DMS53 (cell line): ENCODE results near the gene FOXL3.
"Not testable (repeated sequence)": the region's sequence is repeated elsewhere in the genome, so short reads cannot be mapped to it uniquely, and the experiment has no call there.

Experiments used
- DNase-seq: peaks from one replicate; lab custom pipeline; 2025; lab: John Stamatoyannopoulos, UW

FOXL3 gene

GRCh38 chr7:289756-290553 lies at the start of gene FOXL3:
Gene FOXL3, plus strand, starts transcription at chr7:290170. Its CDS starts 0 bp downstream, at chr7:290170.
- DNase-seq, result no peak

DNA sequence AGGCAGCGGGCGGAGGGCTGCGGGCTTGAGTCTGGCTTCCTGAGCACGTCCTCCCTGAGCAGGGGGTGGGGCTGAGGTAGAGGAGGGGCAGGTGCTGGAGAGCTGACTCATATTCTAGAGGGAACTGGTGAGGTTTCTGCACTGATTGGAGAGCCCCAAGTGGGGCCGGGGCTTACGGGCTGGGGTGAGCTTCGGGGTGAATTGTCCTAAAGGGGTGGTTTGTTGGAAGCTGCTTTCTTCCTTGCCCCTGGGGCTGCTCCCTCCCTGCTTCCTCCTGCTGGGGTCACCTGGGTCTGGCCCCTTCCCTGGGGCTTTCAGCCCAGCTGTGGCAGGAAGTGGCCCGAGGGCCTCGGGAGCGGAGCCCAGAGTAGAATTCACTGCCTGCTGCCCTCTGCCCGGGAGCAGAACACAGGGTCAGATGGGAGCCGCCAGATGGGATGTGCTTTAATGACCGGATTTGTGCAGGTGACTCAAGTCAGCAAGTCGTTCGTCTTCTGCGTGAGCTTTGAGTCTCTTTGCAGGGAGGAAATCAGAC lies 49.0 kb upstream of the FOXL3 start:
- no peak for DNase-seq

DNA sequence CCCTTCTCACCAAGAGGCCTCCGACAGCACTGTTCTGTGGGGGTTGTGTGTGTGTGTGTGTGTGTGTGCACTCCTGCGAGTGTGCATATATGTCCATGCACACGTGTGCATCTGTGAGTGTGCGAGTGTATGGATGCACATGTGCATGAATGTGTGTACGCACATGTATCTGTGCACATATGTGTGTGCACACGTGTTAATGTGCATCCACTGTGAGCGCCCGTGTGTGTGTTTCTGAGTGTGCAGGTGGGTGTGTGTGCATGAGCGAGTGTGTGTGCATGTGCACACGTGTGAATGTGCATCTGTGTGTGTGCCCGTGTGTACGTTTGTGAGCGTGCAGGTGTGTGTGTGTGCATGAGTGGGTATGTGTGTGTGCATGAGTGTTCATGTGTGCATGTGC lies 48.5 kb upstream of the FOXL3 start:
- DNase-seq, result no peak

GRCh38 chr7:242826-243579 lies 47.0 kb upstream of the FOXL3 start:
- DNase-seq, result not testable (repeated sequence)

DNA sequence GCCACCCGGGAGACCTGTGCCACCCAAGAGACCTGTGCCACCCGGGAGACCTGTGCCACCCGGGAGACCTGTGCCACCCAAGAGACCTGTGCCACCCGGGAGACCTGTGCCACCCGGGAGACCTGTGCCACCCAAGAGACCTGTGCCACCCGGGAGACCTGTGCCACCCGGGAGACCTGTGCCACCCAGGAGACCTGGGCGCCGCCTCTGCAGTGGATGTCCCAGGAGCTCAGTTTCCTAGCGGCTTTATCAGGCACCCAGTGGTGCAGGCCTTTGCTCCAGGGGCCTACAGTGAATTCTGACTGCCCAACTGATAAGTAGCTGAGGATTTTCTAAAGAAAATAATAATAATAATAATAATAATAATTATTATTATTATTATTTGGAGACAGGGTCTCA lies 46.4 kb upstream of the FOXL3 start:
- DNase-seq, result not testable (repeated sequence)

DNA sequence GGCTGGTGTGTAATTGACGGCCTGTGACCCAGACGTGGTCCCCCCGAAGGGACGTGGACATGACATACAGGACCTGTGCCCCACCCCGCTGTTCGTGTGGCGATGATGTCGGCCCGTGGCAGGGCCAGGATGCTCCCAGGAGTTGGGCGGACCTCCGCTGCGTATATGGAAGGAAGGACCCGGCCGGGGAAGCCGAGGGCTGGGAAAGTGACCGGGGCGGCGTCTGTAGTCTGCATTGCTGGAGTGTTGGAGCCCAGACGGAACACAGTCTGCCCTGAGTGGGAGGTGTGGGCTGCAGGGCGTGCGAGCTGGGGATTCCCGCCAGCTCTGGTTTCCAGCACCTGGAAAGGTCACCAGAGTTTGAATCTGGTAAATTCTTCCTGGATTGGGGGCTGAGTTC lies 45.0 kb upstream of the FOXL3 start:
- no peak for DNase-seq

GRCh38 chr7:245574-246295 lies 44.2 kb upstream of the FOXL3 start:
- no peak for DNase-seq

GRCh38 chr7:246451-246850 lies 43.5 kb upstream of the FOXL3 start:
- DNase-seq, result no peak

DNA sequence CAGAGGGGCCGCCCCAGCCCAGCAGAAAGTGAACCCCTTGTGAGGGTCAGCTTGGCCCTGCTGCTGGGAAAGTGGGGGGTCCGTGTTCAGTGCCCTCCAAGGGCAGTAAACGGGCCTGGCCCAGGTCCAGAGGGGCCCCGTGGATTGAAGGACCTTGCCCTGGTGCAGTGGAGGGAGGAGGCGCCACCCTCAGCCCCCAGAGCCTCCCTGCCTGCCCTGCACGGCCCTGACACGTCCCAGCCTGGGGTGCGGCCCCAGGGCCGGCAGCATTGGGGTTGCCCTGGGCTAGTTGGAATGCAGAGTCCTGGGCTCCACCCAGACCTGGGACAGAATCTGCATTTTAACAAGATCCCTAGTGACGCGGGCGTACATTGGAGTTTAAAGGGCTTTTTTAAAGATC lies 42.8 kb upstream of the FOXL3 start:
- DNase-seq, result no peak

- DNase-seq, result no peak
Measured at GRCh38 chr7:247636-248035, 42.3 kb upstream of the FOXL3 start.

- no peak for DNase-seq
Measured at GRCh38 chr7:248732-249435, 41.1 kb upstream of the FOXL3 start.

- DNase-seq, result no peak
Measured at GRCh38 chr7:249989-250388, 40.0 kb upstream of the FOXL3 start.

DNA sequence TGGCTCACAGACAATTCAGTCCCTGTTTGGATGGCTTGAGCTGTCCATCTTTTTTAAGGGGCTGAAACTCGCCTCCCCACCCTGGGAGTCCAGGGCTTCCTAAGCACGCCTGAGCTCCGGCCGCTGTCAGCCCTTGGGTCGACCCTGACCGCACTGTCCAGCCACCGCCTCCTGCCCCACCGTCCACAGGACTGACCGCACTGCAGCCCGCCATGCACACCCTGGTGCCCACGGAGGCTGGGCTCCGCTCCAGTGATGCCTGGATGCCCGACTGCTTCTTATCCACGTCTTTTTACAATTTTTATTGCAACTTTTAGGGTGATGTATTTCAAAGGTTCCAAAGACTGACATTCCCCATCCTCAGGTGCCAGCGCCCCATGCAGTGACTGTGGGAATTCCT lies 39.4 kb upstream of the FOXL3 start:
- DNase-seq, result no peak

DNA sequence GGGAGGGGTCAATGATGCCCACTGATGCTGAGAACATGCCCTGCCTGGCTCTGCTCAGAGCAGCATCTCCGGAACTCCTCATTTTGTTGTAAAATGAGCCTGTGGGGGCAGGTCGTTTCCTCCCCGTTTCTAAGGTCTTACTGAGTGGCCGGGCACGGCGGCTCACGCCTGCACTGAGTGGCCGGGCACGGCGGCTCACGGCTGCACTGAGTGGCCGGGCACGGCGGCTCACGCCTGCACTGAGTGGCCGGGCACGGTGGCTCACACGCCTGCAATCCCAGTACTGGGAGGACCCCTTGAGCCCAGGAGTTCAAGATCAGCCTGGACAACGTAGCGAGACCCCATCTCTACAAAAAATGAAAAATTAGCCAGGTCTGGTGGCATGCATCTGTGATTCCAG lies 39.0 kb upstream of the FOXL3 start:
- no peak for DNase-seq

GRCh38 chr7:251446-252175 lies 38.4 kb upstream of the FOXL3 start:
- DNase-seq, result no peak

DNA sequence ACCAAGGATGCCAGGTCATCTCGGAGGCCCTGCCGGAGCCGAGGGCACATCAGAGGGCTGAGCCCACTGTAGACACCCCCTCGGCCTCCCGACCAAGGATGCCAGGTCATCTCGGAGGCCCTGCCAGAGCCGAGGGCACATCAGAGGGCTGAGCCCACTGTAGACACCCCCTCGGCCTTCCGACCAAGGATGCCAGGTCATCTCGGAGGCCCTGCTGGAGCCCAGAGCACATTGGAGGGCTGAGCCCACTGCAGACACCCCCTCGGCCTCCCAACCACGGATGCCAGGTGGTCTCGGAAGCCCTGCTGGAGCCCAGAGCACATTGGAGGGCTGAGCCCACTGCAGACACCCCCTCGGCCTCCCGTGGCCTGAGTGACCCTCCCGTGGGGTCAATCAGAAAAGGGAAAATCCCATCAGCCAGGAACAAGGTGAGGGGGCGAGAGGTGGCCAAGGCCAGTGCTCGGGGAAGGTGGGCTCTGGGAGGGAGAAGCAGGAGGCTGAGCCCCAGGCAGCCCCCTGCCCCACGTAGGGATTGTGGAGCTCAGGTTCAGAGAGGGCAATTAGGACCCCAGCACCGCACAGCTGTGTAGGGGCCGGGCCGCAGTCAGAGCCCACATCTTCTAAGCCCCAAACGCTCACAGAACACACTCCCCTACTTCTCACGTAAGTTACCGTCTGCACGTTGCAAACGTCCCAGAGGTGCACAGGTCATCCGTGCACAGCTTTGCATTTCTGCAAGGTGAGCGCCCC lies 37.6 kb upstream of the FOXL3 start:
- no peak for DNase-seq

- DNase-seq, result no peak
Measured at GRCh38 chr7:252981-253380, 37.0 kb upstream of the FOXL3 start.

DNA sequence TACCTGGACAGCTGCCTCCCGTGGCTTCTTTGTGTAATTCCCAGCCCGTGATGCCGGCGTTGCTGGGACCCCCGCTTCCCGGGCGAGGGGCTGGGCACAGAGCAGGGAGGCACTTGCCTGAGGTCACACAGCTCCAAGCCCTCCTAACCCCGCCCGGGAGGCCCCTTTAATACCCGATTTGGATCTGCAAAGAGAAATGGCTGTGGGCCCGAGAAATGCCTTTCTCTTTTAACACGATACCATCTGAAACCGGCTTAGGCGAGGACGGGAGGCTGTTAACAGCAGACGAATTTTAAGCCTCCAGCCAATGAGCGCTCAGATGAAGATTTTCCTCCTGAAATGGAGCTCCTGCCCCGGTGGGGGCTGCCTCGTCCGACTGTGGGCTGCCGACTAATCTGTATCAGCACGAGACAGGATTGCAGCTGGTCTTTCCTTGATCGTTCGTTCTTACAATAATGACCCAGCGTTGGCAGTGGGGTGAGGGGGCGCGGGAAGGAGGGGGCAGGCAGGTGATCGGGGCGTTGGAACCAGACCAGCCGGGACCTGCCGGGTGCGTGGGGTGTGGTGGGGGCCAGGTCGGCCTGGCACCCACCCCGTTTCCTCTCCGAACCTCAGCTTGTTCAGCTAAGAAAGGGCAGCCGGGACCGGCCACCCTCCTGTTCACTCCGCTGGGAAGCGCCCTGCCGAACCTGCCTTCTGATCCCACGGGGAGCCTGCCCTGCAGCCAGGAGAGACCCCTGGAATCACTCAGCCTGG lies 36.2 kb upstream of the FOXL3 start:
- no peak for DNase-seq

GRCh38 chr7:254337-255037 lies 35.5 kb upstream of the FOXL3 start:
- DNase-seq, result no peak
